Ascending aorta (tissue), 2 donors: ENCODE measurements around the gene SIGLEC12. TPM values are rescaled to one million over a fixed set of nuclear protein-coding genes. Genes with fewer than 3 reads are reported as not detected.
"Not testable (repeated sequence)": the region's sequence is repeated elsewhere in the genome, so short reads cannot be mapped to it uniquely, and the experiment has no call there.

Experiments
- DNase-seq, 2 donors: peaks; one replicate each; pipeline ENCODE4 v3.0.0-alpha.2; 2019; ENCODE audit warnings: low spot score in 2 of 2
- H3K27ac ChIP-seq, 2 donors: fragments of 200-600 bp; sonication (generic); one replicate each; pipeline ENCODE4 v1.5.1; 2016 to 2017; ENCODE audit warnings: mild to moderate bottlenecking in 1 of 2
- H3K27me3 ChIP-seq: fragments of 200-600 bp; sonication (generic); one replicate; pipeline ENCODE4 v1.5.1; 2017
- H3K36me3 ChIP-seq, 2 donors: fragments of 200-600 bp; sonication (generic); one replicate each; pipeline ENCODE4 v1.5.1; 2016
- H3K4me1 ChIP-seq, 2 donors: fragments of 200-600 bp; sonication (generic); one replicate each; pipeline ENCODE4 v1.5.1; 2016 to 2017; ENCODE audit warnings: mild to moderate bottlenecking in 1 of 2
- H3K4me3 ChIP-seq, 2 donors: fragments of 200-600 bp; sonication (generic); one replicate each; pipeline ENCODE4 v1.5.1; 2016 to 2017; ENCODE audit warnings: mild to moderate bottlenecking in 1 of 2
- H3K9me3 ChIP-seq, 2 donors: fragments of 200-600 bp; sonication (generic); one replicate each; pipeline ENCODE4 v1.5.1; 2016
- intact Hi-C: fragments of 100-400 bp; cut with DNase I; formaldehyde crosslinking; loops from one replicate; pipeline ENCODE4 v1.15.1; 2023
- total RNA-seq: library from RNA; depleted of rRNA; stranded (reverse); fragments of >200 nt; gene quantifications from one replicate; pipeline ENCODE4 v1.1.0, GENCODE V29; 2016
- TF ChIP-seq, protein P1 (sequence below), 3 experiments: fragments of 200-600 bp in 2 of 3; fragments of 450-650 bp in 1 of 3; sonication (generic) in 2 of 3; IDR thresholded peaks; one replicate each; pipeline ENCODE4 v1.5.1; 2016 to 2019; ENCODE audit warnings: antibody characterized with exemption in 3 of 3, mild to moderate bottlenecking in 1 of 3, moderate library complexity in 1 of 3

SIGLEC12 gene
- total RNA-seq, 1 donor from 2014 or later: not detected

GRCh38 chr19:51467864-51468544, 33.6 kb downstream of the SIGLEC12 start:
- no peak overlapping the region for H3K4me3 ChIP-seq
- H3K4me1 ChIP-seq: no peaks in the 10 kb centered on the region
- no peaks in the 10 kb centered on the region for H3K36me3 ChIP-seq
- intact Hi-C loops: no loop called here
- peak in 1 of 2 donors; percentile 50 for DNase-seq
- H3K27me3 ChIP-seq: no peaks in the 10 kb centered on the region
- H3K27ac ChIP-seq: no peak overlapping the region
- TF ChIP-seq, protein P1, sequence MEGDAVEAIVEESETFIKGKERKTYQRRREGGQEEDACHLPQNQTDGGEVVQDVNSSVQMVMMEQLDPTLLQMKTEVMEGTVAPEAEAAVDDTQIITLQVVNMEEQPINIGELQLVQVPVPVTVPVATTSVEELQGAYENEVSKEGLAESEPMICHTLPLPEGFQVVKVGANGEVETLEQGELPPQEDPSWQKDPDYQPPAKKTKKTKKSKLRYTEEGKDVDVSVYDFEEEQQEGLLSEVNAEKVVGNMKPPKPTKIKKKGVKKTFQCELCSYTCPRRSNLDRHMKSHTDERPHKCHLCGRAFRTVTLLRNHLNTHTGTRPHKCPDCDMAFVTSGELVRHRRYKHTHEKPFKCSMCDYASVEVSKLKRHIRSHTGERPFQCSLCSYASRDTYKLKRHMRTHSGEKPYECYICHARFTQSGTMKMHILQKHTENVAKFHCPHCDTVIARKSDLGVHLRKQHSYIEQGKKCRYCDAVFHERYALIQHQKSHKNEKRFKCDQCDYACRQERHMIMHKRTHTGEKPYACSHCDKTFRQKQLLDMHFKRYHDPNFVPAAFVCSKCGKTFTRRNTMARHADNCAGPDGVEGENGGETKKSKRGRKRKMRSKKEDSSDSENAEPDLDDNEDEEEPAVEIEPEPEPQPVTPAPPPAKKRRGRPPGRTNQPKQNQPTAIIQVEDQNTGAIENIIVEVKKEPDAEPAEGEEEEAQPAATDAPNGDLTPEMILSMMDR (IDR thresholded peaks at IDR 0.05): no peak
- no peaks in the 10 kb centered on the region for H3K9me3 ChIP-seq

- intact Hi-C loops: no loop called here
- TF ChIP-seq, protein P1 (IDR thresholded peaks at IDR 0.05): no peak
- Histone ChIP-seq H3K9me3 (no peaks in the 10 kb centered on the region), H3K27me3 (no peaks in the 10 kb centered on the region), H3K27ac (no peak overlapping the region), H3K4me3 (no peak overlapping the region), H3K36me3 (no peaks in the 10 kb centered on the region), H3K4me1 (no peaks in the 10 kb centered on the region)
- no peak for DNase-seq
Measured at GRCh38 chr19:51466723-51467122, 34.9 kb downstream of the SIGLEC12 start.

DNA sequence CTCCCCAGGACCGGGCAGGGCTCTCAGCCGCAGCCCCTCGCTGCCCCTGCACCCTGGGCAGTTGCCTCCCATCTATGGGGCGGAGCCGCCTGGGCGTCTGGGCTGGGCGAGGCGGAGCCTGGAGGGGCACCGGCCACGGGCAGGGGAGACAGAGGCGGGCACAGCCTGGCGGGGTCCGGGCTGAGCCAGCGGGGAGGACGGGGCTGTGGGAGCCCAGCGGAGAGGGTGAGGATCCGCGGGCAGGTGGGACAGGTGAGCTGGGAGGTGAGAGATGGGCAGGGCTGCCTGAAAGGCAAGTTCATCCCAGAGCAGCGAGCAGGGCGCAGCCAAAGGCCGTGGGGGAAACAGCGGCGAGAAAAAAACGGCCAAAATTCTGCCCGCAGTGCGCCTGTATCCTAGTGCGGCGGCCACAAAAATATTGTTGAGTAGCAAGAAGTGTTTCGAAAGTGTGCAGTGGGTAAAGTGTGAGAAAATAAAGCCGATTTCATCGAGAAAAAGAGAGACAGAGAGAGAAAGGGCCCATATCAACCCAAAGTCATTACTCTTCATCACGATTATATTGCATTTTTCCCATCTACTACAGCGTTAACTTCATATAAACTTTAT, 37.5 kb downstream of the SIGLEC12 start:
- intact Hi-C loops, H3K4me1 ChIP-seq, DNase-seq, H3K27me3 ChIP-seq, H3K27ac ChIP-seq, H3K9me3 ChIP-seq, H3K4me3 ChIP-seq, H3K36me3 ChIP-seq: not testable (repeated sequence)

- Histone ChIP-seq H3K4me3 (no peak overlapping the region), H3K27ac (no peak overlapping the region), H3K9me3 (no peaks in the 10 kb centered on the region), H3K27me3 (no peaks in the 10 kb centered on the region), H3K36me3 (no peaks in the 10 kb centered on the region), H3K4me1 (no peaks in the 10 kb centered on the region)
- peak in 1 of 2 donors; percentile 54 for DNase-seq
- TF ChIP-seq, protein P1 (IDR thresholded peaks at IDR 0.05): no peak
- intact Hi-C loops: no loop called here
Measured at GRCh38 chr19:51462681-51463080, 38.9 kb downstream of the SIGLEC12 start.

- Histone ChIP-seq H3K36me3 (no peaks in the 10 kb centered on the region), H3K4me3 (no peak overlapping the region), H3K9me3 (no peaks in the 10 kb centered on the region), H3K4me1 (no peaks in the 10 kb centered on the region), H3K27me3 (no peaks in the 10 kb centered on the region), H3K27ac (no peak overlapping the region)
- intact Hi-C loops: no loop called here
- peak in 1 of 2 donors; percentile 53 for DNase-seq
- TF ChIP-seq, protein P1 (IDR thresholded peaks at IDR 0.05): no peak
Measured at GRCh38 chr19:51462276-51462675, 39.3 kb downstream of the SIGLEC12 start.

- Histone ChIP-seq H3K4me1 (no peaks in the 10 kb centered on the region), H3K27me3 (no peaks in the 10 kb centered on the region), H3K27ac (no peak overlapping the region), H3K9me3 (no peaks in the 10 kb centered on the region), H3K36me3 (no peaks in the 10 kb centered on the region), H3K4me3 (no peak overlapping the region)
- TF ChIP-seq, protein P1 (IDR thresholded peaks at IDR 0.05): no peak
- intact Hi-C loops: no loop called here
- DNase-seq: peak in 1 of 2 donors; percentile 60
Measured at GRCh38 chr19:51461723-51462161, 39.9 kb downstream of the SIGLEC12 start.
